ENCODE measurements around the gene BEX3. TPM values are rescaled to one million over a fixed set of nuclear protein-coding genes. Genes with fewer than 3 reads are reported as not detected.
"Not testable (repeated sequence)": the region's sequence is repeated elsewhere in the genome, so short reads cannot be mapped to it uniquely, and the experiment has no call there.

BEX3 gene
- total RNA-seq, 1 experiment from 2014 or later, result 173 TPM

- no peaks in the 10 kb centered on the region for H3K9me3 Mint-ChIP-seq (ENCODE audit: unreplicated experiment)
Observed at GRCh38 chrX:103356130-103356798, 20.1 kb upstream of the BEX3 start, which contains the start of gene TCEAL9. Gene TCEAL9 (plus strand): TSS chrX:103356506. CDS start chrX:103357685, 1,179 bp downstream.

GRCh38 chrX:103356858-103357257 lies 19.5 kb upstream of the BEX3 start:
- no TSS peak for BruUV-seq (replicated peaks)
- Mint-ChIP-seq H3K4me1 (ENCODE audit: insufficient read depth, unreplicated experiment) (peaks cover 6% of the 10 kb centered on the region), H3K4me3 (ENCODE audit: unreplicated experiment) (peak overlapping the region; percentile 93), H3K27me3 (ENCODE audit: insufficient read depth, unreplicated experiment) (peaks cover 52% of the 10 kb centered on the region), H3K36me3 (ENCODE audit: insufficient read depth, unreplicated experiment) (peaks cover 25% of the 10 kb centered on the region), H3K9me3 (ENCODE audit: unreplicated experiment) (no peaks in the 10 kb centered on the region), H3K27ac (ENCODE audit: low read depth, unreplicated experiment) (peak overlapping the region; percentile 89)
- DNase-seq (ENCODE audit: unreplicated experiment), result no peak
- CTCF ChIA-PET, result interaction anchor here (0.8 to 2.2 kb wide), 2 partner anchors 18 to 107 kb away, joined by 5 to 8 read pairs; no protein-coding TSS in a partner anchor
- POLR2A ChIA-PET, result interaction anchor here (1.0 to 3.2 kb wide), 11 partner anchors 8 to 107 kb away, joined by 3 to 51 read pairs (median 8); partner anchors contain the start of gene BEX3
- no peak for TF ChIP-seq CTCF (IDR thresholded peaks at IDR 0.05; ENCODE audit: unreplicated experiment)
- intact Hi-C loops (cut with micrococcal nuclease), result loop anchor here (1.0 kb wide), 1 partner anchor 96 kb away; no protein-coding TSS in a partner anchor

More at GRCh38 chrX:103356130-103356798, 20.1 kb upstream of the BEX3 start, which contains the start of gene TCEAL9:
- peaks cover 6% of the 10 kb centered on the region for H3K4me1 Mint-ChIP-seq (ENCODE audit: insufficient read depth, unreplicated experiment)
- ChIA-PET POLR2A (interaction anchor here (0.6 to 3.2 kb wide), 17 partner anchors 9 to 124 kb away, joined by 3 to 51 read pairs (median 5); partner anchors contain the start of gene BEX3), CTCF (interaction anchor here (0.5 to 2.2 kb wide), 3 partner anchors 13 to 108 kb away, joined by 4 to 11 read pairs (median 8); no protein-coding TSS in a partner anchor)
- no peak for TF ChIP-seq CTCF (IDR thresholded peaks at IDR 0.05; ENCODE audit: unreplicated experiment)
- H3K27me3 Mint-ChIP-seq (ENCODE audit: insufficient read depth, unreplicated experiment), result peaks cover 52% of the 10 kb centered on the region
- H3K36me3 Mint-ChIP-seq (ENCODE audit: insufficient read depth, unreplicated experiment), result peaks cover 25% of the 10 kb centered on the region
- peak within 1 kb of the TSS; percentile 93 for H3K4me3 Mint-ChIP-seq (ENCODE audit: unreplicated experiment)
- intact Hi-C loops (cut with micrococcal nuclease), result loop anchor here (1.0 kb wide), 1 partner anchor 97 kb away; no protein-coding TSS in a partner anchor
- peak; percentile 55 for DNase-seq (ENCODE audit: unreplicated experiment)
- H3K27ac Mint-ChIP-seq (ENCODE audit: low read depth, unreplicated experiment), result peak within 1 kb of the TSS; percentile 89
- BruUV-seq (replicated peaks), result no TSS peak

GRCh38 chrX:103357871-103358270 lies 18.5 kb upstream of the BEX3 start:
- intact Hi-C loops (cut with micrococcal nuclease), result no loop called here
- Mint-ChIP-seq H3K4me1 (ENCODE audit: insufficient read depth, unreplicated experiment) (peaks cover 9% of the 10 kb centered on the region), H3K4me3 (ENCODE audit: unreplicated experiment) (peak overlapping the region; percentile 93), H3K36me3 (ENCODE audit: insufficient read depth, unreplicated experiment) (peaks cover 25% of the 10 kb centered on the region), H3K27me3 (ENCODE audit: insufficient read depth, unreplicated experiment) (peaks cover 52% of the 10 kb centered on the region), H3K9me3 (ENCODE audit: unreplicated experiment) (no peaks in the 10 kb centered on the region), H3K27ac (ENCODE audit: low read depth, unreplicated experiment) (peak overlapping the region; percentile 89)
- TF ChIP-seq CTCF (IDR thresholded peaks at IDR 0.05; ENCODE audit: unreplicated experiment), result no peak
- no peak for DNase-seq (ENCODE audit: unreplicated experiment)
- POLR2A ChIA-PET, result interaction anchor here (1.0 to 3.2 kb wide), 7 partner anchors 10 to 106 kb away, joined by 3 to 51 read pairs (median 17); partner anchors contain the start of gene BEX3
- TSS peak; percentile 72 for BruUV-seq (replicated peaks)
- CTCF ChIA-PET, result interaction anchor here (0.8 to 2.2 kb wide), 2 partner anchors 19 to 106 kb away, joined by 5 to 8 read pairs; no protein-coding TSS in a partner anchor

GRCh38 chrX:103359605-103360004 lies 16.7 kb upstream of the BEX3 start:
- Mint-ChIP-seq H3K36me3 (ENCODE audit: insufficient read depth, unreplicated experiment) (peaks cover 25% of the 10 kb centered on the region), H3K27me3 (ENCODE audit: insufficient read depth, unreplicated experiment) (peaks cover 52% of the 10 kb centered on the region), H3K27ac (ENCODE audit: low read depth, unreplicated experiment) (peak overlapping the region; percentile 64), H3K4me1 (ENCODE audit: insufficient read depth, unreplicated experiment) (peaks cover 12% of the 10 kb centered on the region)
- H3K9me3 Mint-ChIP-seq (ENCODE audit: unreplicated experiment); H3K4me3 Mint-ChIP-seq (ENCODE audit: unreplicated experiment); CTCF ChIA-PET; BruUV-seq (replicated peaks); intact Hi-C loops (cut with micrococcal nuclease); DNase-seq (ENCODE audit: unreplicated experiment): not testable (repeated sequence)
- POLR2A ChIA-PET, result interaction anchor here (0.6 to 0.7 kb wide), 2 partner anchors 104 to 701 kb away, joined by 3 read pairs; partner anchors contain the start of gene TCEAL8

All from MCF 10A (cell line).